Upper lobe of left lung (tissue), 4 donors: ENCODE data around the gene TIMP1.

Experiments
- CTCF ChIP-seq, 6 experiments: fragments of 450-650 bp in 4 of 6; fragments of 200-600 bp in 2 of 6; sonication (generic) in 2 of 6; IDR thresholded peaks; one replicate each; pipeline ENCODE4 v1.5.1; 2016 to 2019; ENCODE audit warnings: antibody characterized with exemption in 6 of 6
- POLR2A ChIP-seq, 4 donors: fragments of 450-650 bp; IDR thresholded peaks; one replicate each; pipeline ENCODE4 v1.5.1; 2016 to 2017; ENCODE audit warnings: antibody characterized with exemption in 4 of 4, mild to moderate bottlenecking in 2 of 4

GRCh38 chrX:47572773-47573340 lies 9.4 kb upstream of the TIMP1 start:
- TF ChIP-seq CTCF (IDR thresholded peaks at IDR 0.05) (no peak), POLR2A (IDR thresholded peaks at IDR 0.05) (no peak)
